ENCODE results near the gene SRSF1.
"Not testable (repeated sequence)": the region's sequence is repeated elsewhere in the genome, so short reads cannot be mapped to it uniquely, and the experiment has no call there.

SRSF1 gene, protein sequence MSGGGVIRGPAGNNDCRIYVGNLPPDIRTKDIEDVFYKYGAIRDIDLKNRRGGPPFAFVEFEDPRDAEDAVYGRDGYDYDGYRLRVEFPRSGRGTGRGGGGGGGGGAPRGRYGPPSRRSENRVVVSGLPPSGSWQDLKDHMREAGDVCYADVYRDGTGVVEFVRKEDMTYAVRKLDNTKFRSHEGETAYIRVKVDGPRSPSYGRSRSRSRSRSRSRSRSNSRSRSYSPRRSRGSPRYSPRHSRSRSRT

DNA sequence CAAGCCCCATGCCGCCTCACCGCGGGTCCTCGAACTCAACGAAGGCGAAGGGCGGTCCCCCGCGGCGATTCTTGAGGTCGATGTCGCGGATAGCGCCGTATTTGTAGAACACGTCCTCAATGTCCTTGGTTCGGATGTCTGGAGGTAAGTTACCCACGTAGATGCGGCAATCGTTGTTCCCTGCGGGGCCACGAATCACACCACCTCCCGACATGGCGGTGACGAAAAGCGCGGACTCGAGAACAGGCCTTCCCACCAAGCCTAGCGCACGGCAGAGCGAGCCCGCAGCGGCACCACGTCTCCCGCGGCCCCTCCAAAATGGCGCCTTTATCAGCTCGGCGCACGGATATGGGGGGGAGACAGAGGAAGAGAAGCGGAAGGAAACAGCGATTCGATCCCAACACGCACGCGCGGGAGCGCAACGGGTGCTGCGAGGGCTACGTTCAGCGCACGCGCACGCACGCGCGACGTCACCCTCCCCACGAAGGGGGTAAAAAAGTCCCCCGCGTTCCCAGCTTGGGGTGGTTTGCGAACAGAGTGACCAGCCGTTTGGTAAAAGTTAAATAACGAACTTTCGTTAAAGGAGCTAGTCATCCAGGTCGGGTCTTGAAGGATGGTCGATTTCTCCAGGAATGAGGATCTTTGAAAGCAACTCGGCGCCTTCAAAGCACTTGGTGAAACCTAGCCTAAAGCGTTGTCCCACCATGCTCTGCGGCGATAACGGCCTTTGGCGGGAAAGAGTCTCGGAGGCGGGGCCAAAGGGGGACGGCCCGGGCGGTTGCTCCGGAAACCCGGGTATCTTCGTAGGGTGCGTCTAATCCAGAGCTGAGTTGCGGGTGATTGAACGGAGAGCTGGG is at the start of gene SRSF1:
TSS of gene SRSF1 (minus strand) at position 323 of the 857 bp plus-strand sequence. CDS start at position 214, 109 bp downstream.
- DNase-seq: peak; percentile 58

DNA sequence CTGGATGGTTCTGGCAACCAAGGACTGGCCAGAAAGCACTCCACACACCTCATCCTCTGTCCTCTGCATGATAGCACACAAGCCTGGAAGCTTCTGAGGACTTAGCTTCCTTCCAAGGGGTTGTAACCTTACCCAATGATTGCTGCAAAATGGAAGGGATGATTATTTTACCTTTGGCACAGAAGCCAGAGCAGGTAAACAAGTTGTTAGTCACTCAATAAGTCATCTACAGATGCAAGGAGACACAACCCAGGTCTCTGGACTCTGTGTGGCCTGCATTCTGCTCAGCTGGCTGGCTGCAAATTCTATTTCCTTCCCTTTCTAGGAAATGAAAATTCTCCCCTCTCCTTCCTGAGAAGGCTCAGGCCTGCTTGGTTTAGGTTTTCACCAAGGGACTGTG is 49.4 kb upstream of the SRSF1 start:
- DNase-seq: no peak

GRCh38 chr17:58054641-58055040 is 47.6 kb upstream of the SRSF1 start:
- no peak for DNase-seq

- no peak for DNase-seq
Observed at GRCh38 chr17:58052945-58053715, 46.1 kb upstream of the SRSF1 start.

DNA sequence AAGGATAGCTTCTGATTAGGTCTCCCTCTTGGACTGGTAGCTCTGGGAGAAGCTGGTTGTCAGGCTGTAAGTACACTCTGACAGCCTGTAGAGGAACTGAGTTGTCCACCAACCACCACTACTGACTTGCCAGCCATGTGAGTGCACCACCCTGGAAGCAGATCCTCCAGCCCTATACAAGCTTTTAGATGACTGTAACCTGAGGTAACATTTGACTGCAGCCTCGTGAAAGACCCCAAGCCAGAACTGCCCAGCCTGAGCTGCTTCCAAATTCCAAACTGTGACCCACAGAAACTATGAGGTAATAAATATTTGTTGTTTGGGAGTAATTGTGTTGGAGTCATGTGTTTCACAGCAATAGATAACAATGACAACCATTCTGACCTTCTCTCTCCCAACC is 45.4 kb upstream of the SRSF1 start:
- no peak for DNase-seq

GRCh38 chr17:58051468-58051867 is 44.4 kb upstream of the SRSF1 start:
- no peak for DNase-seq

DNA sequence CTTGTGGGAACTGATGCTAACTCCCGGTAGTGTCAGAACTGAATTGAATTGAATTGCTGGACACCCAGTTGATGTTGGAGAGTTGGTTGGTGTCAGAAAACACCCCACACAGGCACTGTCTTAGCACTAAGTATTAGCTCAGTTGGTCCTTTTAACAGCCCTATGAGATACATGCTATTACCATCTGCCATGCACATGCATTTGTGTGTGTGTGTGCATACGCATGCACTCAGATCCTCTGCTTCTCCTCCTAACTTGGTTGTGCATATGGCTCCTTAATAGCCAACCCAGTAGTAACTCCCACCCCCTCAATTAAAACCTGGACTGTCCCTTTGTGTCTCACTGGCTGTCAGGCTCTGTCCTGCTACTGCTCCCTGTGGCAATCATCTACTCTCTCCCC is 43.9 kb upstream of the SRSF1 start:
- no peak for DNase-seq

- DNase-seq: no peak
Observed at GRCh38 chr17:58049533-58049932, 42.5 kb upstream of the SRSF1 start.

DNA sequence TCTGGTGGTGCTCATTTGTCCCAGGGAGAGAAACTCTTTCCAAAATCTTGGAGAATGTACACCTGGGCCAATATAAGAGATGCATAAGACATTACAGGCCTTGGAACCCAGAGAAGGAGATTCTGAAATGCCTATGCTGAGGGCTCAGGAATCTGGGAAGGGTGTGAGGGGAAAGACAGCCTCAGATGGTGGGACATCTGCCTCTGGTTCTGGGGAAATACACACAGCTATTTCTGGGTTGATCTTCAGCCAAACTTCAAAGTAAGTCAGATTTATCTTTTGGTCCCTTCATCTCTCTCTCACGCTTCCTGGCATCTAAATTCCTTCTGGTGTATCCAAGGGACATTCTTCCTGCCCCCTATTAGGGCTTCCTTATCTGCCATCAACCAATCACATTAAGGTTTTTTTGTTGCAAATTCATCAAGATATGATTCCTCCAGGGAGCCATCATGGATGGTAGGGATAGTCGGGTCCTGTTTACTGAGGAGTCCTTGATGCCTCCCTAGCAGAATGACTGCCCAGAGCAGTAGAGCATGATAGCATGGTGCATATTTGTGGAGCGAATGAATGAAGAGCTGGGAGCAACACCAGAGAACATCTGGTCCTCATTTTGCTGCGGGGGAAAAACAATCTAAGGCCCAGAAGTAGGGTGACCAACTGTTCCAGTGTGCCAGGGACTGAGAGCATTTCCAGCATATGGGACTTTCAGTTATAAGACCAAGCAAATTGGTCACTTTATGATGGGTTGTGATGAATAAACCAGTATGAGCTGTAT is 40.5 kb upstream of the SRSF1 start:
- DNase-seq: no peak

- DNase-seq: no peak
Observed at GRCh38 chr17:58046239-58047094, 39.4 kb upstream of the SRSF1 start.

DNA sequence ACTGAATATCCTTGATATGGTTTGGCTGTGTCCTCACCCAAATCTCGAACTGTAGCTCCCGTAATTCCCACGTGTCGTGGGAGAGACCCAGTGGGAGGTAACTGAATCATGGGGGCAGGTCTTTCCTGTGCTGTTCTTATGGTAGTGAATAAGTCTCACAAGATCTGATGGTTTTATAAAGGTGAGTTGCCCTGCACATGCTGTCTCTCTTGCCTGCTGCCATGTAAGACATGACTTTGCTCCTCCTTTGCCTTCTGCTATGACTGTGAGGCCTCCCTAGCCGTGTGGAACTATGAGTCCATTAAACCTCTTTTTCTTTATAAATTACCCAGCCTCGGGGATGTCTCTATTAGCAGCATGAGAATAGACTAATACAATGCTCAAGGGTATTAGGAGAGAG is 37.2 kb upstream of the SRSF1 start:
- not testable (repeated sequence) for DNase-seq

DNA sequence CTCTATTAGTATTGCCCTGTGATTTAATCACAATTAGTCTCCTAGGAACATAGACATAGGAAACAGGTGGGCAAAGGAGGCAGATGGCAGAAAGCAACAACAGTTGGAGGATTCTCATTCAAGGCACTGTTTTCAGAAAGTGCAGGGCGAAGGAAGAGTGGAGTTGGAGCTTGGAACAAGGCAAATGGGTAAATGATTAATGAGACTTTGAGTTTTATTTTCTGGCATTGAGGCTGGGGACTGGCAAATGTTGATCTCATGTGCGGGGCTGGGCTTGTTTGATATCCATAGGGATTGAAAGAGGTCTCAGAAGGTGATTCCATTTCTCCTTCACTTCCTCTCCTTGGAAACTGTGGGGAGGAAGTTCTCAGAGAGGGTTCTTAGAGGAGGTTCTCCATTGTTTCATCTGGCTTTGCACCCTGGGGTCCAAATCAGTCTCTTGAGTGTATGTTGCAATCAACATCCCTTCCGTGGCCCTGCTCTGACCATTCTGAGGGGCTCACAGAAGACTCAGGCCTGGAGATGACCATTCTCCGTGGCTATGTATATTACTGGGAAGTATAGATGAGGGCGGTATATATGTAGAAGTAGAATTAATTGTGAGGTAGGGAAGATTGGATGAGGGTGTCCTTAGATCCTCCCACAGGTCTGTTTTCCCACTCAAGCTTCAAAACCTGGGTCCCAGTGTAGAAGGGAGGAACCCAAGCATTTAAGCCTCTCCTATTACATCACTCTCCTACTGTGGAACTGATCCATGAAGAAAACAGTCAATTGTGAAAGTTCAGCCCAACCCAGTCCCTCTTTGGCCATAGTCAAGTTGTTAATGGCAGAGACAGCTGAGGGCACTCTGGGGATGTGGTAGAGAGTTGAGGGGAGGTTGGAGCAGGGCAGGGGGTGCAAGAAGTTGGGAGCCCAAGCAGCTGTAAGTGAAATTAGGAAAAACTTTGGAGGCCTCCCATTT is 36.5 kb upstream of the SRSF1 start:
- no peak for DNase-seq

DNA sequence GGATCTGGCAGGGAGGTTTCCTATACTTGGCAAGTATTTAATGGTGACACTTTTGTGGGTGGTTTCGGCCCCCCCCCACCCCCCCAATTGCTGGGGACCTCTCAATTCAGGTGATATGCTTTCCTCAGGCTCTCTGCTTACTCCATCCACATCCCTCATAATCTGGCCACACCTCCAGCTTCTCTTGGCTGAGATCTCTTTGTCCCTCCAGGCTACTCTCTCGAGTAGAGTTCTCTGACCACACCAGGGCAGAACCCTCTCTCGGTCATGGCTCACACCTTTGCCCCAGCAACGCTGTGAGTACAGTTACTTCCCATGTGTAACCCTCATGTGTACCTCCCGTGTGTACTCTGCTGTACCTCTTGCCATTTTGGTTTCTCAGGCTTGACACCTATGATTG is 34.1 kb upstream of the SRSF1 start:
- no peak for DNase-seq

GRCh38 chr17:58040386-58040785 is 33.3 kb upstream of the SRSF1 start:
- DNase-seq: no peak

DNA sequence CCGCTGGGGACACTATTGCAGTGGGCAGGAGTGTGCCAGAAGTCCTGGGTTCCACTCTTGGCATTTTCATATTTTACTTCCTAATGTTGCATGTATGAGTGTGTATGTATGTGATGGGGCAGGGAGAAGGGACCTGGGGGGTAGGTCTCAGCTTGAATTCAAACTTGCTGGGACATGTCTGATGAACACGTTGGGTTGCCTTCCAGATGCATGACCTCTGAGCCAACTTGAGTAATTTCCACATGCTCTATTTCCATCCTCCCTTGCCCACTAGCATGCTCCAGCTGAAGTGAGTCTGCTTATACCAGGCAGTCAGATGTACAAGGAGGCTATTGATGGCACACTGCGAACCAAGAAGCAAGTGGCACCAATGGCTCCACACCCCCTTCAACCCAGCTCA is 32.9 kb upstream of the SRSF1 start:
- DNase-seq: no peak

DNA sequence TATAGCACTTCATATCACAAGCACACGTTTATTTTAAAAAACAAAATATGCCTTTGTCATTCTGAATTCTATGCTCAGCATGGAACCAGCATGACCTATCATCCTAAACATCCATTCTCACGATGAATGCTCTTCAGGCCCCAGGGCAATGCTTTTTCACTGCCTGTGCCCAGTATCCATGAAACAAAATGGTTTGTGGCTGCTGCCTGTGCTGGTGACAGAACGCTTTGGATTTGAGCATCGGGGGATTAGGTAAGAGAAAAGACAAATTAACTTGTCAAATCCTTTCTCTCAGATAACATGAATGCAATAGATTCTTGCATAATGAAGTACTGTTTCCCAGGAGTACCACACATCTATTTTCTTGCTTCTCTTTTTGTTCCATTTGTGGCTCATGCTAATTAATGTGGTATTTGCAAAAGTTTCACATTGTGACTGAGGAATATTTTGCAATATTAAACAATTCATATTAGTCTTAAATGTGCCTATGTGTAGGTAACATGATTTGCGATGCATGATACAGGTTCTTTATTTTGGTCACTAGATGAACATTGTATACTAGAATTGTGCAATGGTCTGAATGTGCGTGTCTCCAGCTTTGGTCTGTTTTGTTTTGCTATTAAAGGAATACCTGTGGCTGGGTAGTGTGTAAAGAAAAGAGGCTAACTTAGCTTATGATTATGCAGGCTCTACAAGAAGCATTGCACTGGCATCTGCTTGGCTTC is 25.8 kb upstream of the SRSF1 start:
- no peak for DNase-seq

DNA sequence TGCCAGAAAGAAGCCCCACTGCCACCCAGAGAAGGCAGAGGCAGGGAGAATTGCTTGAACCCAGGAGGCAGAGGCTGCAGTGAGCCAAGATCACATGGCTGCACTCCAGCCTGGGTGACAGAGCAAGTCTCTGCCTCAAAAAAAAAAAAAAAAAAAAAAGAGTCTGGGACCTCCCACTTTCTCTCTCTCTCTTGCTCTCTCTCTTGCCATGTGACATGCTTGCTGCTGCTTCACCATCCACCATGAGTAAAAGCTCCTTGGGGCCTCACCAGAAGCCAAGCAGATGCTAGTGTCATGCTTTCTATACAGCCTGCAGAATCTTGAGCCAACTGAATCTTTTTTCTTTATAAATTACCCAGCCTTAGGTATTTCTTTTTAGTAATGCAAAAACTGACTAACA is 21.5 kb upstream of the SRSF1 start:
- DNase-seq: no peak

DNA sequence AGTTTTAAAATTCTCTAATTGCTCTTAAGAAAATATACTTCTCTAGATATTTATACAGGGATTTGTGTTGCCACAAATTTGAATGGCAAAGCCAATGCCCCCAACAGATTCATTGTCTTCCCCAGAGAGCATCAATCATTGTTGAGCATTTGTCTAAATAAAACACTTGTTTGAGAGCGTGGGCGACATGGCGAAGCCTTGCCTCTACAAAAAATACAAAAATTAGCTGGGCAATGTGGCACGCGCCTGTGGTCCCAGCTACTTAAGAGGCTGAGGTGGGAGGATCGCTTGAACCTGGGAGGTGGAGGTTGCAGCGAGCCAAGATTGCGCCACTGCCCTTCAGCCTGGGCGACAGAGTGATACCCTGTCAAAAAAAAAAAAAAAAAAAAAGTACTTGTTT is 13.4 kb upstream of the SRSF1 start:
- DNase-seq: no peak

DNA sequence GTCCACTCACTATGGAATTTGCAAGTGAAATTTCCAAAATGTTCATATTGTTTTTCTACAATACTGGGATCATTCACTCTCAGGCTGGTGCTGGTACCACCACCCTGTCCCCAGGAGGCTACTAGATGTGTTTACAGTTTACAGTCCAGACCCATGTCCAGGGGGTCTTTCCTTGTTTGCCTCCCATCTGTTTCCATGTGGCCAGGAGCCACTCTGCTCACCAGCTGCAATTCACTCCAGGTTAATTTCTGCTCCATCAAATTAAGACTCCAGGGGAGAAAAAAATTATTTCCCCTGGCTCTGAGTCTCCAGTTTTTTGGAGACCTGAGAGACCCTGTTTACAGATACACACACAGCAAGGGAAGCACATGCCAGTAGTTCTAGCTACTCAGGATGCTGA is 12.5 kb upstream of the SRSF1 start:
- DNase-seq: no peak

DNA sequence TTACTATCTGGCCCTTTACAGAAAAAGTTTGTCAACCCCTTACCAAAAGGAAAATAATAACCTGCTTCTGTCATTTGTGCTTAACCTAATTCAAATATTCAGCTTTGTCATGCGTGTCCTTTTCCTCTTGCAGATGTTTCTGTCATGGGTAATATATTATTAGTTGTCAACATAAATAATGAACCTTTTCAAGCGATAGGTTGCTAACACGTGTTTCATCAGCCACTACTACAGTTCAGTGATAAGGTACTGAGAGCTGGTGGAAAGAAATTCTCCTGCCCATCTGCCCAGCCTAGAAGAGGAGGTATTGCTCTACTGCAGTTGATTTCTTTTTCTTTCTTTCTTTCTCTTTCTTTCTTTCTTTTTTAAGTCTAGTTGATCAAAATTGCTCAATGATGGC is 12.0 kb upstream of the SRSF1 start:
- no peak for DNase-seq
